GM23338 (cell line): Measurements from ENCODE around the gene SLC22A3.

ENCODE experiments used
- CREB1 ChIP-seq: fragments of 250-450 bp; sonication (Bioruptor Pico); IDR thresholded peaks from 2 replicates; pipeline ENCODE4 v1.5.0; 2020; ENCODE audit warnings: low read depth, mild to moderate bottlenecking, moderate library complexity
- CTCF ChIP-seq, 2 experiments: fragments of 200-600 bp in 1 of 2; sonication (generic) in 1 of 2; conservative IDR thresholded peaks; 2 replicates each; pipeline versions ENCODE4 v1.5.1 to v1.6.1; 2016 to 2017; ENCODE audit warnings: antibody characterized with exemption in 2 of 2, low read depth in 2 of 2, mild to moderate bottlenecking in 2 of 2, moderate library complexity in 1 of 2
- ETS1 ChIP-seq: IDR thresholded peaks from 2 replicates; pipeline ENCODE4 v1.6.1; 2016; ENCODE audit warnings: antibody characterized with exemption
- EZH2 ChIP-seq: fragments of 200-600 bp; sonication (generic); IDR thresholded peaks from one replicate; pipeline ENCODE4 v1.8.0; 2017; ENCODE audit warnings: antibody characterized with exemption, mild to moderate bottlenecking, low read depth; ENCODE audit not compliant: unreplicated experiment
- EZH2phosphoT487 ChIP-seq: fragments of 200-600 bp; sonication (generic); IDR thresholded peaks from one replicate; pipeline ENCODE4 v1.8.1; 2018; ENCODE audit warnings: antibody characterized with exemption; ENCODE audit not compliant: unreplicated experiment
- JUNB ChIP-seq: IDR thresholded peaks from one replicate; pipeline ENCODE4 v1.6.1; 2016; ENCODE audit warnings: antibody characterized with exemption; ENCODE audit not compliant: unreplicated experiment
- NANOG ChIP-seq: IDR thresholded peaks from 2 replicates; pipeline ENCODE4 v1.6.1; 2016; ENCODE audit warnings: antibody characterized with exemption, borderline replicate concordance
- POLR2AphosphoS5 ChIP-seq: IDR thresholded peaks from 2 replicates; pipeline ENCODE4 v1.6.1; 2016; ENCODE audit warnings: antibody characterized with exemption, low read depth
- REST ChIP-seq: IDR thresholded peaks from one replicate; pipeline ENCODE4 v1.6.1; 2018; ENCODE audit warnings: antibody characterized with exemption; ENCODE audit not compliant: unreplicated experiment
- STAT1 ChIP-seq: IDR thresholded peaks from one replicate; pipeline ENCODE4 v1.6.1; 2016; ENCODE audit warnings: antibody characterized with exemption; ENCODE audit not compliant: unreplicated experiment
- ZNF114 ChIP-seq: fragments of 250-450 bp; sonication (Bioruptor Pico); IDR thresholded peaks from 2 replicates; pipeline ENCODE4 v1.5.0; 2020; ENCODE audit warnings: mild to moderate bottlenecking, moderate library complexity
- ZNF331 ChIP-seq: fragments of 250-450 bp; sonication (Bioruptor Pico); IDR thresholded peaks from 2 replicates; pipeline ENCODE4 v1.5.0; 2020; ENCODE audit warnings: low read depth, mild to moderate bottlenecking, moderate library complexity
- ZNF462 ChIP-seq: fragments of 250-450 bp; sonication (Bioruptor Pico); IDR thresholded peaks from 2 replicates; pipeline ENCODE4 v1.5.0; 2020; ENCODE audit warnings: mild to moderate bottlenecking, moderate library complexity

- TF ChIP-seq CTCF (conservative IDR thresholded peaks at IDR 0.05; ENCODE audit: low read depth in 2 of 2) (no peak), EZH2 (no peak), POLR2AphosphoS5 (no peak), REST (no peak), CREB1 (no peak), ETS1 (no peak), ZNF114 (no peak), ZNF462 (CRISPR knock-in tag) (no peak), EZH2phosphoT487 (no peak), STAT1 (no peak), JUNB (no peak), ZNF331 (CRISPR knock-in tag) (no peak), NANOG (no peak)
Measured at GRCh38 chr6:160428069-160428430, 79.9 kb downstream of the SLC22A3 start.
